GM19351 (cell line): ENCODE data around the gene AFAP1L1.
"Not testable (repeated sequence)": the region's sequence is repeated elsewhere in the genome, so short reads cannot be mapped to it uniquely, and the experiment has no call there.

Experiments used
- ATAC-seq: cut with Tn5 transposase; IDR thresholded peaks from one replicate; pipeline ENCODE4 v1.9.1; 2021; ENCODE audit warnings: mild to moderate bottlenecking, moderate library complexity; ENCODE audit not compliant: unreplicated experiment

AFAP1L1 gene

DNA sequence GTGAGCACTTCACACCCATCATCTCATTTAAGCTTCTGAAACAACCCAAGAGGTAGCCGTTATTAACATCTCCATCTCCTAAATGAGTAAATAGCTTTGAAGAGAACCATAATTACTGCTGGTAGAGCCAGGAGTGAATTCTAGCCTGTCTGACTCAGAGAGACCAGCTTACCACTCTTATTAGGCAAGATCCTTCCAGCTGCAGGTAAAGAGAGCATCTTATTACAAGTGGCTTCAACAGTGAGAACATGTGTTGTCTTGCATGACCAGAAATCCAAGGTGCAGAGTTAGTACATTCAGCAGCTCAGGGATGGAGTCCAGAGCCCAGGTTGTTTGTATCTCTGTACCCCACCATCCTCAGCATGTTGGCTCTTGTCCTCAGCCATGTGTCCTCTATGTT is 10.9 kb upstream of the AFAP1L1 start:
- ATAC-seq: no peak

DNA sequence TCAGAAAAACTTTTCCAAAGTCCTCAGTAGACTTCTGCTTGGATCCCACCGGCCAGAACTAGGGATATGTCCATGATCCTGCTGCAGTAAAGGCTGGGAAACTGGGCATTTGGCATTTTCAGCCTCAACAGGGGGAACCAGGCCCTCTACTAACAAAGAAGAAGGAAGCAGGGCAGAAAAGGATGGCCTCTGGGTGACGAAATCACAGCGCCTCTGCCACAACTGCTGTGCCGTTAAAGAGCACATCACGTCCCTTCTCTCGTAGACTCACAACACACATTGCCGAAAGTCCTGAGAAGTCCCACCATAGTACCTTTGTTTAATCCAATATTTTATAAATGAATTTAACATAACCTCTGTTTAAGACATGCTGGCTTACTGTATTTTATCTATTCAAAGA is 10.4 kb upstream of the AFAP1L1 start:
- no peak for ATAC-seq

DNA sequence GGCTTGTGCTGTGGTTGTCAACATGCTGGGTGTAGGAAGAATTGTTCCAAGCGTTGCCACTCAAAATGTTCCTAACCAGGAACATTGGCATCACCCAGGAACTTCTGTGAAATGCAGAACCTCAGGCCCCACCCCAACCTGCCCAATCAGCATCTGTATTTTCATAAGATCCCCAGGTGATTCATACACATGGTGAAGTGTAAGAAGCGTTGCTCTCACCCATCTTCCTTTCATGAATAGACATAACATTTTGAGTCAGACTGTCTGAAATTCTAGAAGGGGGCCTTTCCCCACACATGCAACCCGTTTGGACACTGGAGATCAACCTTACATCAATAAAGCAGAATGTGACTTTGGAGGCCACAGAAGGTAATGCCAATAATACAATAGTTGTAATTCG is 9.3 kb upstream of the AFAP1L1 start:
- no peak for ATAC-seq

DNA sequence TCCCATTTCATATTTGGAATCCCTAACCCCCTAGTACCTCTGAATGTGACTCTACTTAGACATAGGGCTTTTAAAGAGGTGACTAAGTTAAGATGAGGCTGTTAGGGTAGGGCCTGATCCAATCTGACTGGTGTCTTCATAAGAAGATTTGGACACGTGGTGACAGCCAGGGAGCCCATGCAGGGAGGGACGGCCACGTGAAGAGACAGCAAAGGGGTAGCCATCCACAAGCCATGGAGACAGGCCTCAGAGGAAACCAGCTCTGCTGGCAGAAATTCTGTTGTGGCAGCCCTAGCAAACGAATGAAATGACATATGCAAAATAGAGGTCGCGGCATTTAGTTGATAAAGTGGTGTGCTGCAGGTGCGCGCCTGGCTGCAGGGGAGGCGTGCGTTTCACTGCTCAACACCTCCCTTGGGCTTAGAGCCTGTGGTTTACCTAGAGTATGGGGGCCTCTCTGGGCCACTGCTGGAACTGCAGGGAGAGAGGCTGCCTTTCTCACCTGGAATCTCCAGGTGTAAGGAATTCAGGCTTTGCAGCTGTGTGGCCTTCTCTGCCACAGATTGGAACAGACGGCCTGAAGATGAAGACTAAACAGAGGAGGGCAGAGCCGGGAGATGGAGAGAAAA is 7.1 kb upstream of the AFAP1L1 start:
- ATAC-seq: peak; percentile 93

DNA sequence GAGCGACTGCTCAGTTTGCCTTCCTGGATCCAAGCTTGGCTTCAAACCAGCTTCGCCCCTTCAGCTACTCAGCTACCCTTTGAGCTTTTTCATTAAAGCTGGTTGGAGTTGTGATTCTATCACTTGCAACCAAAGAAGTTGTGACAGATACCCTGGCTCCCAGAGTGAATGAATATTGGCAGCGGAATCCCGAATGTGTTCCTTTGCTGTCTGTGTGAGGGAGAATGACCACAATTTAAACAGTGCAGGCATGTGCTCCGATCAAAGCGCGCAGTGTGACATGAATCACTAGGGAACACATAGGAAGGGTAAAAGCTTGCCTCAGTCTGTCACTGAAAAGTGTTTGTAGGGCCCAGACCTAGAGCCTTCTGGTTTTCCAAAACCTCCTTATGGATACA is 6.6 kb upstream of the AFAP1L1 start:
- ATAC-seq: no peak

DNA sequence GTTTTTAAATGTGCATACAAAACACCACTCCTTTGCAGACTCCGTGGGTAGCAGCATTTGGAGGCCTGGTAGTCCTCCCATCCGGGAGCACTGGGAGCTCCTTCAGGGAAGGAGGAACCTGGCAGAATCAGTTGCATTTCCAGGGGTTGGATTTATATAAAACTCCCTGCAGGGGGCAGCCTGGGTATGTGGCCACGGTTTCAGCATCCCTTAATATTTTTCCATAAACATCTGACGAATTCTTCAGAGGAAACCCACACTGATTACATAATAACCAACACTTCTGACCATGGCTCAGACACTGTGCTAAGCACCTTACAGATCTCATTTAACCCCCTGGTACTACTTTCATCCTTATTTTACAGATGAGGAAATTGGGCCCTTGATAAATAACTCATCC is 6.1 kb upstream of the AFAP1L1 start:
- ATAC-seq: no peak

DNA sequence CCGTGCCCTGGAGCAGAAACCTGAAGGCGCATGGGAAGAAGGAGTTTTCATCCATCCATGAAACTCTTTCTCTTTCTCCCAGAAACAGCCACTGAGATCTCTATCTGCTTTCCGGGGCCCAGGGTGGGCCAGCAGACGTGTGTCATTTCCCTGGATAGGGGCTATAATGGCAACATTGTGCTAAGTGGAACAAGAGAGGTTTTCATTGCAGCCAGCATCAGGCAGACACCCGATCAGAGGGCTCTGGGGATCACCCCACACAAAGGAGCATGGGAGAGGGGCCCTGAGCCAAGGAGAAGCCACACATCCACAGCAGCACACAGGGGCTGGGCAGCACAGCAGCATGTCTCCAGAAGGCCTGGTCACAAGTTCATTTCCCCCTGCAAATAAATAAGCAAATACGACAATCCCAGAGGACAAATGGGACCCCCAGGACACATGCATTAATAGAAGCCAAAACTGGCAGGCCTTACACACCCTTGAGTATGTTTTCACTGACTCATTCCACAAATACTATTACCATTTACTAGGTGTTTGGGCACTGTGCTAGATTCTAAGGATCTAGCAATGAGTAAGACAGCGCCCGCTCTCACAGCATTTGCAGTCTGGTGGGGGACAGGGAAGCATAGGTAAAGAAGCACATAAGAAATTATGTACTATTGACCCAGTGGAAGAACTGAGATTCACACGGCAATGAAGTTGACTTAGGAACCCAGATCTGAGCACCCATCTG is 4.3 kb upstream of the AFAP1L1 start:
- ATAC-seq: no peak

DNA sequence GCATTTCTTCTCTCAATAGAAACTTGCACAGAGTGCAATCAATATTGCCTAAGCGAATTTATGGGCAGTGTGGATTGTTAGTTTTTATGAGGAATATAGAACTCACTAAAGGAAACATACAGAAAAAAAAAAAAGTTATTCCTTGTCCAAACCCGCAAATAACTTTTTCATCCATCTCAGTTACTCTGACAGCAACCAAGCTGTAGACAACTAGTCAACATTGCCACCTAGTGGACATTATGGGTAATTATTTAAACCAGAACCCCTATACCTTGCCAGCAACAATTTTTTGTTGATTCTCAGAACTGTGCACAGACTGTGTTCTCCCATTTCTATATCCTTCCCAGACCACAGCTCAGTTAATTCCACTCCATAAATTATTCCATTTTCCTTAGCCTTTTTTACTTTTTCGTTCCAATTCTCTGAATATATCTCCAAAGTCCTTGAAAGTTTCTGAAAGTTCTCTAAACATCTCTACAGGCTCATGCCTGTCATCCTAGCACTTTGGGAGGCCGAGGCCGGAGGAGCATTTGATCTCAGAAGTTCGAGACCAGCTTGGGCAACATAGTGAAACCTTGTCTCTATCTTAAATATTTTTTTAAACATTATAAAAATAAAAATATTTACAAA is 2.6 kb upstream of the AFAP1L1 start:
- peak; percentile 39 for ATAC-seq

DNA sequence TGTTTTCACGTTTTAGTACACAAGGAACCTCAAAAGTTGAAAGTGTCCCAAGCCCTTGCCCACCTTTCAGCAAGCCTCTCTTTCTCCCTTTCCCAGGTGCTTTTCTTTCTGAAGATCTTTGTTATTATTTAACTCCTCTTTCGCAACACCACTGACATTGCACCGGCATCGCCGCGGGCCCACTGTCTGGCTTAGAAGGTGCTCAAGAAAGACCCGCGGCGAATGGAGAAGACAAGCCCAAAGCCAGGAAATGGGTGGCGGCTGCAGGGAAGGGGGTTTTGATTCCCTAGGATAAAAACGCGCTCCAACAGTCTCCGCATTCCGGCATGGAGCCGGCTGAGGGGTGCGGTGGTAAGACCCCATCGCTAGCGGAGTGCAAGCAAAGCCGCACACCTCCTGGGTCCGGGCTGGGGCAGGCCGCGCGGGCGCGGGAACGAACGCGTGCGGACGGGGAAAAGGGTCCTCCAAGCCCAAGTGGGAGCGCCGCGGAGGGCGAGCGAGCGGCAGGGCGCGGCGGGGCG is 404 bp upstream of the AFAP1L1 start:
- no peak for ATAC-seq

DNA sequence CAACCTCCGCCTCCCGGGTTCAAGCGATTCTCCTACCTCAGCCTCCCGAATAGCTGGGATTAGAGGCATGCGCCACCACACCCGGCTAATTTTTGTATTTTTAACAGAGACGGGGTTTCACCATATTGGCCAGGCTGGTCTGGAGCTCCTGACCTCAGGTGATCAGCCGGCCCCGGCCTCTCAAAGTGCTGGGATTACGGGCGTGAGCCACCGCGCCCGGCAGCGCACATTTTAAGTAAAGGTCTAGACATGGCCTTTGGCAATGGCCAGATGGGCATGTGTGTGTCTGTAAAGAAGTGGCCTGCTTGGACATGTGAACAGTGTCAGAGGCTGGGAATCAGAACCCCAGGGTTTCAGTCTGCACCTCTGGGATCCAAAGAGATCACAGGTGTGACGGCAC is 1.1 kb downstream of the AFAP1L1 start:
- ATAC-seq: not testable (repeated sequence)

DNA sequence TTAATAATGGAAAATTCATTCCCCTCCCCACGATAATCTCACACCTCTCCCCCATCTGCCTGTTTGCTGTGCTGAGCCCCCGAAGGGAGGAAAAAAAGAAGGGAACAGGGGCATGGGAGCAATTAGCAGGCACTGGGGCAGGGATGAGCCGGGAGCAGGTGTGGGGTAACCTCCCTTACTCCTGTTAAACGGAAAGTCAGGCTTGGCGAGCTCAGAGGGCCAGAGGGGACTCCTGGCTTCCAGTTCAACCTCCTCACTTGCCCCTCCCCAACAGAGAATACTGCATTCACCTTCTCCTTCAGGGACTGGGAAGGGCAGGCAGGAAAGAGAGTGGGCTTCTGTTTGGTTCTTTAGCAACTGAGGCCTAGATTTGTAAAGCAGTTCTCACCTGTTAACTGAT is 1.6 kb downstream of the AFAP1L1 start:
- no peak for ATAC-seq

DNA sequence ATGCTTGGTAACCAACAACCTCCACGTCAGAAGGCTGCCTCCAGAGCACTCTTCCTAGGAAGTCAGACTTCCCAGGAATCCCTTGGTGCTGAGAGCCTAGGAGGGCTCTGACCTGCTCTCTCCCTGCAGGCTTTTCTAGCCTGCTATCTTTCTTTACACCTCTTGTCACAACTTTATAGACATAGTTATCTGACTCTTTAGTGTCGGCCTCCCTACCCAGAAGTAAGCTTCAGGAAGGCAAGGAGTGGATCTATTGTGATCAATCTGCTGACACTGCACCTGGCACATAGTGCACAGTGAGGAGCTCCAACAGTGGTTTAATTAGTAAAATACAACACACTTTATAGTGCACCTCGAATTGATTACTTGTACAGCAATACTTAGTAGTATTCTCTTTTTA is 2.3 kb downstream of the AFAP1L1 start:
- no peak for ATAC-seq

DNA sequence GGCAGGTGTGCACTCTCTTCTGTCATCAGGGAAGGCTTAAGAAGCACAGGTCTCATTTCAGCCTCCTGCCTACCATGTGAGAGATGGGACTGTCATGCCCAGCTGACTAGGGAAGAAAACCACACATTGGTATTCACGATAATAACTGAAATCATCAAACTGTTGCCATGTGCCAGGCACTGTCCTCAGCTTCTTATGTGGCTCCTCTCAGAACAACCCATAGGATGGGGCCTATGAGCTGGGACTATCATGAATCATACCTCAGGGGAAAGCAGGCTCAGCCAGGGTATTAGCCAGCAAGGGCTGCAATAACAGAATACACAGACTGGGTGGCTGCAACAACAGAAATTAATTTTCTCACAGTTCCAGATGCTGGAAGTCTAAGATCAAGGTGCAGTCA is 3.3 kb downstream of the AFAP1L1 start:
- ATAC-seq: no peak

DNA sequence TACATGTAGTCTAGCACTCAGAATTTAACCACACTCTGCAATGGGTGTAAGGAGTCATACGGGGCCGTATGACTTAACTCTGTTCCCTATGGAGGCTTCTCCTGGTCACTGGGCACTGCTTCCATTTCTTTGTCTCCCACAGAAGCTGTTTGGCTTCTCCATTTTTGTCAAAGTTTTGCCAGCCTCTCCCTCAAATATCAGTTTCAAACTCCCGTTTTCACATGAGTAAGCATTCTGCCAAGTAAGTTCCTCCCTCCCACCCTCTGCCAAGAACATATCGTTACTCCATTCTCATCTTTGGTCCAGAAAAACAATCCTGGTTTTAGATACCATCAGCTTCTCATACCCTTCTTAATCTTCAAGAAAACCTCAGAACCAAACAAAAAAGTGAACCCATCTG is 6.1 kb downstream of the AFAP1L1 start:
- no peak for ATAC-seq

DNA sequence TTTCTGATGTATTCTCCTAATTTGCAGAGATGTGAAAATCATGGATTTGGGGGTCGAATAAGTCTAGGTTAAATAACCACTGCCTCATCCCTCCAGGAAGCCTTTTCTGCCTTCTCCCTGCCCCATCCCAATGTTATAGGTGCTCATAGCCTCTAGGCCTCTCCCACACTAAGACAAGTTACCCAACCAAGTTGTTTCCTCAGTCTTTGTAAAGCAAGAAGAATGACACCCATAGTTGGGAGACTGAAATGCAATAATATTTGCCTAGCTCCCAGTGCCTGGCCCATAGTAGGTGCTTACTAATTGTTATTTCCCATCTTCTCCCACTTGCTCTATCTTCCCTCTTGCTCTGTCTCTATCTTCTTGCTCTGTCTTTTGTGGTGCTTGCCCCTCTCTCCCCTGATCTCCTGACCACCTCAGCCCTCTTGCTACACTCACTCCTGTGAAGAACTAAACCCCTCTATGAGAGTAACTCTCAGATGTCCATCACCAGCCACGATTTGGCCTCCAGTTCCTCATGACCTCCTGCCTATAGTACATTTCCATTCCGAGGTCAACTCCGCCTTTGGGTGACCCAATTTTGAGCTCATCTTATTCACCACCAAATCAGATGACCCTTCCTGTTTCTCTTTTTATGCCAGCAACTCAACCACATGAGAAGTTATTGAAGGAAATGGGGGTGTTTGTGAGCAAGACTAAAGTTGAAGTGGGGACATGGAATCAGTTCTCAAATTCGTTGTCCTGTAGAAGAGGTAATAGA is 7.0 kb downstream of the AFAP1L1 start:
- ATAC-seq: no peak

DNA sequence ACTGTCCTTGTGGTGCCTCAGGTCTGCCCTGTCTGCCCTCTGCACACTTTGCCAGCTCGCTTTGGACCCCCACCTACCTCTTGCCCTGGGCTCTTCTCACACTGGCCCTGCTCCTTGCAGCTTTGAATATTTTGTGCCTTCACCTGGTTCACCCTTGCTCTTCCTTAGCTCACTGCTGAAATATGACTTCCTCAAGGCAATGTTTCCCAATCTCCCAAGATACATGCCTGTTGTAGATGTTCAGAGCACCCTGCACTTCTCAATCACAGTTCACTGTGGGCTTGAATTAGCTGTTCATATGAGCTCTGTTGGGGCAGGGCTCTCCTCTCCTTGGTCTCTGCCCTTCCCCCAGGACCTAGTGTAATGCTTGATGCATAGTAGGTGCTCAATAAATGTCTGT is 8.0 kb downstream of the AFAP1L1 start:
- no peak for ATAC-seq

DNA sequence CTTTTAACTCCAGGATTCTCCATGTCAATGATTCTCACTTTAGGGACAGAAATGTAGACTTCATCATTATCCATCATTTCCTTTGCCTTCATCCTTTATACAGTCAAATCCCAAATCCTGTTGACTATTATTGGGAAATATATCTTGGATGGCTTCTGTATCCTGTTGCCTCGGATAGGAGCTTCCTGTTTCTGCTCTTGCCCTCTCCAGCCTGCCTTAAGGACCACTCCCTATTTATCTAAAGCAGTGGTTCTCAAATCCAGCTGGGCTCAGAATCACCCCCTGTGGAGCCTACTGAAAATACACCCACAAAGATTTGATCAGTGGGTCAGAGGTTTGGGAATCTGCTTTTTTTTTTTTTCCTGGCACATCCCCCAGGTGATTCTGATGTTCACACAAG is 8.5 kb downstream of the AFAP1L1 start:
- no peak for ATAC-seq

DNA sequence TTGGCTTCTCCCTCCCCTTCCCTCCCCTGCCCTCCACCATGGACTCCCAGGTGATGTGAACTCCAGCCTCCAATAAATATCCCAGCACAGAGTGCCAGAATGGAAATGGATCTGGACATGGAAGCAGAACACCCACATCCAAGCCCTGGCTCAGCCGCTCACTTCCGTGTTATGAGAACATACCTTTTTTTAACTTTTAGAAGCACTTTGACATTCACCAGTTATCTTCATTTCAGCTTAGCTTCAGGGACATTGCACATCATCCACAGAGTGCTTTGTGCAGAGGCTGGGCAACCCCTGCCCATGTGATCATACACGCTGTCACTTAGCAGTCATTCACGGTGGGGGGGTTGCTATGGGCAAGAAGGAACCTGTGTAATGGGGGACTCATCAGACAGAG is 9.1 kb downstream of the AFAP1L1 start:
- ATAC-seq: no peak

DNA sequence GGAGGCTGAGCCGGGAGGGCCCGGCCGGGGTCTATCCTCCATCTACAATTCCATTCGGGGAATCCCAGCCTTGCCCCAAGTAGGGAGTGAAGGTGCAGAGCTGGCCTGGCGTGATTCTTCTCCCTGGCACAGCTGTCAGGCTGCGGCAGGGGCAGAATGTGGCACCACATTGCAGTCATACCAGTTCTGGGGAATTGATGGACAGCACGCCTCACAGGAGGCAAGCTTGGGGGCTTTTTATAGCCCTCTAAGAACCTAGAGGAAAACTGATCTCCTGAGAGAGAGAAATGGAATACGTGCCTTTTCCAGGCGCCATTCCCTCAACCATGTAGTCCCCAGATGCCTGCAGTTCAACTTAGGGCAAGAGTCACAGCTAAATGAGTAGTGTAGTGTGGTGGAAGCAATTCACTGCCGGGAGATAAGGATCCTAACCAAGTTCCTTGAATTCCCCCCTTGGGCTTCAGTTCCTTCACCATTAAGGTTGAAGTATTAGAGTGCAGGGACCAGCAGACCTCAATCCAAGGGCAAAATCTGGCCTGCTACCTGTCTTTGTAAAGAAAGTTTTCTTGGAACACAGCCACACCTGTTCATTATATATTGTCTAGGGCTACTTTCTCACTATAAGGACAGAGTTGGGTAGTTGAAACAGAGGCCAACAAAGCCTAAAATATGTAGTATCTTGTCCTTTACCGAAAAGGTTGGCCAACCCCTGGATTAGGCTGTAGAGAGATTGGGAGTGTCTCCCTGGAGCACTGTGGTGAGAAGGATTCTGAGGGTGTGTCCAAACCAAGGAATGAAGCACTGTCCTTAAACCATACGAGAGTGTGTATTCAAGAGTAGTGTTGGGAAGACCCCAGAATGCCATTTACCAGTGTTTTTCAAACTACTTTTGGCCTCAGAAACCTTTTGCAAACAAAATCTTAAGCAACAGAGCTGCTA is 10.6 kb downstream of the AFAP1L1 start:
- no peak for ATAC-seq

DNA sequence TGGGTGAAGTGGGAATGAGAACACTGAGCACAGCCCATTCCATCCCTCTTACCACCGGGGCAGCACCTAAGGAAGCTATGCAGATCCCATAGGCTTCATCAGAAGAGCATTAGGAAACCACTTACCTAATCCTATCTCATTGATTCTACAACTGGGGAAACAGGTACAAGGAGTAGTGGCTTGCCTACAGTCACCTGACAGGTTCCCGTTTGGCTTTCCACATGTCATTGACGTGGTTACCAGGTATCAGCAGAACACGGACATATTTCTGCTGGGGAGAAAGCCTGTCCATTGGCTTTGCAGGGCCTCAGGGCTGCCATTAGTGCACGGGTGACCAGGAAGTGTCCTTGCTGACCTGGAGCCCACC is 11.3 kb downstream of the AFAP1L1 start:
- ATAC-seq: no peak
